ENCODE data around the gene PMP22. TPM values are rescaled to one million over a fixed set of nuclear protein-coding genes. Genes with fewer than 3 reads are reported as not detected.
A peak's percentile ranks its signal among the peaks of the same experiment; 100 is the strongest.

The PMP22 gene
- total RNA-seq, 1 experiment from 2014 or later, result 28.7 TPM

DNA sequence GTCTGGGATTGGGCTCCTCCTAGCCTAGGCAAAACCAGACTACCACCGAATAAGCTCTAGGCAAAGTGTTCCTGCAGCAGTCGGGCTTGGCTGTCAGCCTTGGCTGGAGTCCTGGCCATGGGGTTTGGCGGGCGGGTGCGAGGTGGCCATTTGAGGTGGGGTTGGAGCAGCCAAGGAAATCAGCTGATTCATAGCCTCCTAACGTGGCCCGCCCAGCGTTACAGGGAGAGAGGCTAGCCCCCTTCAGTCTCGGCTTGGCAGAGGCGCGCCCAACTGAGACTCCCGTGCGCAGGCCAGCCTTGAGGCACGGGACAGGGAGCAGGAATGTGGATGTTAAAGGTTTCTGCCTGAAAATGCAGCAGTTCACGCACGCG, 1.9 kb downstream of the PMP22 start:
- POLR2A ChIA-PET, result no interaction called here
- peak overlapping the region; percentile 74 for H3K27ac ChIP-seq (ENCODE audit: low read depth, low read length)
- intact Hi-C loops (cut with micrococcal nuclease), result loop anchor here (10.0 kb wide), 1 partner anchor 562 kb away; no protein-coding TSS in a partner anchor

More for the DNA sequence above, 1.9 kb downstream of the PMP22 start:
- peaks cover 18 to 46% of the 10 kb centered on the region in 2 experiments; a peak in 3 of 4 replicates for H3K4me1 ChIP-seq (ENCODE audit: control insufficient read depth in 1 of 2, insufficient read depth in 2 of 2, low read length in 2 of 2)
- ChIA-PET CTCF (interaction anchor here (0.8 to 8.6 kb wide), 4 partner anchors 12 to 240 kb away, joined by 3 to 77 read pairs (median 4); no protein-coding TSS in a partner anchor), RAD21 (ENCODE audit: low non-redundant PET in 1 of 2, low total read pairs in 2 of 2, uncharacterized antibody in 2 of 2, unreplicated experiment in 2 of 2) (no interaction called here)
- no TSS peak for BruUV-seq (replicated peaks)
- ATAC-seq (peak; percentile 16), DNase-seq (ENCODE audit: low read depth, low spot score) (no peak)
- H3K27me3 ChIP-seq (ENCODE audit: insufficient read depth, low read length), result no peaks in the 10 kb centered on the region
- no peaks in the 10 kb centered on the region for H3K9me3 ChIP-seq (ENCODE audit: control insufficient read depth in 1 of 2, insufficient read depth in 1 of 2, low read depth in 1 of 2, low read length in 2 of 2)
- H3K36me3 ChIP-seq (ENCODE audit: control insufficient read depth in 1 of 2, insufficient read depth in 2 of 2, low read length in 2 of 2), result no peaks in the 10 kb centered on the region; a peak in 1 of 4 replicates
- peak overlapping the region; percentile 78 for H3K9ac ChIP-seq (ENCODE audit: low read length)
- H3K79me2 ChIP-seq (ENCODE audit: insufficient read depth, low read length), result peaks cover 6% of the 10 kb centered on the region
- H2AFZ ChIP-seq (ENCODE audit: low read depth, low read length, poor library complexity, severe bottlenecking), result peak overlapping the region; percentile 54
- no peaks in the 10 kb centered on the region for H4K20me1 ChIP-seq (ENCODE audit: insufficient read depth)
- H3K4me3 ChIP-seq (replicated peaks in 1 of 2; ENCODE audit: low read depth in 1 of 2, low read length in 2 of 2), result peak overlapping the region; percentile 79 to 81
- peak overlapping the region; percentile 87 for H3K4me2 ChIP-seq (ENCODE audit: low read length)
- no peaks in the 10 kb centered on the region for H3K9me2 ChIP-seq (ENCODE audit: insufficient read depth)
- no peak for TF ChIP-seq CTCF (IDR thresholded peaks at IDR 0.05 in 2 of 3, conservative IDR thresholded peaks at IDR 0.05 in 1 of 3; ENCODE audit: borderline replicate concordance in 1 of 3, insufficient read depth in 1 of 3, low read depth in 2 of 3, low read length in 2 of 3)
- no peak for TF ChIP-seq ZNF274 (IDR thresholded peaks at IDR 0.05; ENCODE audit: low read depth, low read length)
- TF ChIP-seq SIN3A (IDR thresholded peaks at IDR 0.05; ENCODE audit: low read depth), result 0 out of 2 replicates have a peak, but pooled peaks have one; percentile 15
- peak; percentile 24 for TF ChIP-seq MAX (IDR thresholded peaks at IDR 0.05)
- TF ChIP-seq POLR2A (IDR thresholded peaks at IDR 0.05; ENCODE audit: borderline replicate concordance, extremely low read depth, insufficient read depth, insufficient read length), result no peak
- TF ChIP-seq SRF (IDR thresholded peaks at IDR 0.05; ENCODE audit: low read depth), result no peak

All from HCT116 (cell line).